Measurements from ENCODE around the gene NEURL1B.
"Not testable (repeated sequence)": the region's sequence is repeated elsewhere in the genome, so short reads cannot be mapped to it uniquely, and the experiment has no call there.

The NEURL1B gene

GRCh38 chr5:172601576-172601975 lies 39.5 kb upstream of the NEURL1B start:
- H3K27me3 ChIP-seq (ENCODE audit: low read depth); H3K4me3 ChIP-seq; H3K9me3 ChIP-seq; DNase-seq (ENCODE audit: low spot score in 2 of 2); in situ Hi-C loops (cut with MboI; ENCODE audit: low sequenced_read_pairs); H3K36me3 ChIP-seq (replicated peaks); H3K4me1 ChIP-seq: not testable (repeated sequence)

- Histone ChIP-seq H3K27me3 (ENCODE audit: low read depth) (no peaks in the 10 kb centered on the region), H3K4me3 (no peak overlapping the region), H3K4me1 (no peaks in the 10 kb centered on the region), H3K36me3 (replicated peaks) (no peaks in the 10 kb centered on the region), H3K9me3 (no peaks in the 10 kb centered on the region)
- in situ Hi-C loops (cut with MboI; ENCODE audit: low sequenced_read_pairs): no loop called here
- DNase-seq (ENCODE audit: low spot score in 2 of 2): no peak
Measured at GRCh38 chr5:172602783-172603231, 38.3 kb upstream of the NEURL1B start.

- H3K36me3 ChIP-seq (replicated peaks): no peaks in the 10 kb centered on the region
- 0 out of 2 replicates have a peak, but pooled peaks cover under 1% of the 10 kb centered on the region for H3K27me3 ChIP-seq (ENCODE audit: low read depth)
- no peak for DNase-seq (ENCODE audit: low spot score in 2 of 2)
- H3K9me3 ChIP-seq: no peaks in the 10 kb centered on the region
- no peak overlapping the region for H3K4me3 ChIP-seq
- no peaks in the 10 kb centered on the region for H3K4me1 ChIP-seq
- in situ Hi-C loops (cut with MboI; ENCODE audit: low sequenced_read_pairs): no loop called here
Measured at GRCh38 chr5:172603251-172603806, 37.7 kb upstream of the NEURL1B start.

GRCh38 chr5:172605466-172605865 lies 35.6 kb upstream of the NEURL1B start:
- no peaks in the 10 kb centered on the region for H3K9me3 ChIP-seq
- H3K4me3 ChIP-seq: no peak overlapping the region
- H3K27me3 ChIP-seq (ENCODE audit: low read depth): 0 out of 2 replicates have a peak, but pooled peaks cover 2% of the 10 kb centered on the region
- H3K4me1 ChIP-seq: no peaks in the 10 kb centered on the region
- H3K36me3 ChIP-seq (replicated peaks): no peaks in the 10 kb centered on the region
- in situ Hi-C loops (cut with MboI; ENCODE audit: low sequenced_read_pairs): no loop called here
- no peak for DNase-seq (ENCODE audit: low spot score in 2 of 2)

GRCh38 chr5:172606156-172606785 lies 34.8 kb upstream of the NEURL1B start:
- H3K27me3 ChIP-seq (ENCODE audit: low read depth): 0 out of 2 replicates have a peak, but pooled peaks cover 2% of the 10 kb centered on the region
- H3K36me3 ChIP-seq (replicated peaks): no peaks in the 10 kb centered on the region
- H3K9me3 ChIP-seq: no peaks in the 10 kb centered on the region
- no peak overlapping the region for H3K4me3 ChIP-seq
- DNase-seq (ENCODE audit: low spot score in 2 of 2): no peak
- in situ Hi-C loops (cut with MboI; ENCODE audit: low sequenced_read_pairs): no loop called here
- H3K4me1 ChIP-seq: no peaks in the 10 kb centered on the region

GRCh38 chr5:172607213-172607793 lies 33.8 kb upstream of the NEURL1B start:
- Histone ChIP-seq H3K36me3 (replicated peaks) (no peaks in the 10 kb centered on the region), H3K27me3 (ENCODE audit: low read depth) (0 out of 2 replicates have a peak, but pooled peaks cover 2% of the 10 kb centered on the region), H3K4me3 (no peak overlapping the region), H3K4me1 (no peaks in the 10 kb centered on the region), H3K9me3 (no peaks in the 10 kb centered on the region)
- DNase-seq (ENCODE audit: low spot score in 2 of 2): no peak
- in situ Hi-C loops (cut with MboI; ENCODE audit: low sequenced_read_pairs): no loop called here

GRCh38 chr5:172608773-172609172 lies 32.3 kb upstream of the NEURL1B start:
- Histone ChIP-seq H3K9me3 (no peaks in the 10 kb centered on the region), H3K4me3 (no peak overlapping the region), H3K4me1 (no peaks in the 10 kb centered on the region), H3K27me3 (ENCODE audit: low read depth) (0 out of 2 replicates have a peak, but pooled peaks cover 2% of the 10 kb centered on the region), H3K36me3 (replicated peaks) (no peaks in the 10 kb centered on the region)
- in situ Hi-C loops (cut with MboI; ENCODE audit: low sequenced_read_pairs): no loop called here
- DNase-seq (ENCODE audit: low spot score in 2 of 2): no peak

- H3K4me3 ChIP-seq: no peak overlapping the region
- in situ Hi-C loops (cut with MboI; ENCODE audit: low sequenced_read_pairs): no loop called here
- H3K9me3 ChIP-seq: peaks cover 4% of the 10 kb centered on the region; the same call in 1 of the 2 replicates
- no peak for DNase-seq (ENCODE audit: low spot score in 2 of 2)
- no peaks in the 10 kb centered on the region for H3K4me1 ChIP-seq
- no peaks in the 10 kb centered on the region for H3K36me3 ChIP-seq (replicated peaks)
- H3K27me3 ChIP-seq (ENCODE audit: low read depth): 0 out of 2 replicates have a peak, but pooled peaks cover 2% of the 10 kb centered on the region
Measured at GRCh38 chr5:172610643-172611042, 30.4 kb upstream of the NEURL1B start.

GRCh38 chr5:172611913-172612312 lies 29.1 kb upstream of the NEURL1B start:
- Histone ChIP-seq H3K9me3 (peaks cover 4% of the 10 kb centered on the region), H3K4me3 (no peak overlapping the region), H3K36me3 (replicated peaks) (no peaks in the 10 kb centered on the region), H3K27me3 (ENCODE audit: low read depth) (0 out of 2 replicates have a peak, but pooled peaks cover 2% of the 10 kb centered on the region), H3K4me1 (no peaks in the 10 kb centered on the region)
- in situ Hi-C loops (cut with MboI; ENCODE audit: low sequenced_read_pairs): no loop called here
- DNase-seq (ENCODE audit: low spot score in 2 of 2): no peak

GRCh38 chr5:172612771-172613170 lies 28.3 kb upstream of the NEURL1B start:
- no peak overlapping the region for H3K4me3 ChIP-seq
- H3K9me3 ChIP-seq: peaks cover 4% of the 10 kb centered on the region
- 0 out of 2 replicates have a peak, but pooled peaks cover 2% of the 10 kb centered on the region for H3K27me3 ChIP-seq (ENCODE audit: low read depth)
- H3K36me3 ChIP-seq (replicated peaks): no peaks in the 10 kb centered on the region
- DNase-seq (ENCODE audit: low spot score in 2 of 2): no peak
- in situ Hi-C loops (cut with MboI; ENCODE audit: low sequenced_read_pairs): no loop called here
- no peaks in the 10 kb centered on the region for H3K4me1 ChIP-seq

GRCh38 chr5:172616136-172616535 lies 24.9 kb upstream of the NEURL1B start:
- Histone ChIP-seq H3K4me1 (no peaks in the 10 kb centered on the region), H3K4me3 (no peak overlapping the region), H3K27me3 (ENCODE audit: low read depth) (no peaks in the 10 kb centered on the region), H3K36me3 (replicated peaks) (no peaks in the 10 kb centered on the region), H3K9me3 (peaks cover 4% of the 10 kb centered on the region)
- DNase-seq (ENCODE audit: low spot score in 2 of 2): no peak
- in situ Hi-C loops (cut with MboI; ENCODE audit: low sequenced_read_pairs): no loop called here

- no peak overlapping the region for H3K4me3 ChIP-seq
Measured at GRCh38 chr5:172616730-172617129, 24.3 kb upstream of the NEURL1B start.

GRCh38 chr5:172617817-172618216 lies 23.2 kb upstream of the NEURL1B start:
- H3K27me3 ChIP-seq (ENCODE audit: low read depth): no peaks in the 10 kb centered on the region
- in situ Hi-C loops (cut with MboI; ENCODE audit: low sequenced_read_pairs): no loop called here
- no peak for DNase-seq (ENCODE audit: low spot score in 2 of 2)
- H3K4me3 ChIP-seq: no peak overlapping the region
- no peaks in the 10 kb centered on the region for H3K4me1 ChIP-seq
- no peaks in the 10 kb centered on the region for H3K36me3 ChIP-seq (replicated peaks)
- H3K9me3 ChIP-seq: peaks cover 4% of the 10 kb centered on the region

More at GRCh38 chr5:172616730-172617129, 24.3 kb upstream of the NEURL1B start:
- in situ Hi-C loops (cut with MboI; ENCODE audit: low sequenced_read_pairs): no loop called here
- Histone ChIP-seq H3K27me3 (ENCODE audit: low read depth) (no peaks in the 10 kb centered on the region), H3K36me3 (replicated peaks) (no peaks in the 10 kb centered on the region), H3K9me3 (peaks cover 4% of the 10 kb centered on the region), H3K4me1 (no peaks in the 10 kb centered on the region)
- DNase-seq (ENCODE audit: low spot score in 2 of 2): no peak

Data from HAP-1 (cell line).